Heart right ventricle (tissue), 16 donors: ENCODE measurements around the gene TMEM130. TPM values are rescaled to one million over a fixed set of nuclear protein-coding genes. Genes with fewer than 3 reads are reported as not detected.

Source experiments
- ATAC-seq, 8 donors: fragments of 200-7000 bp; cut with Tn5 transposase; one replicate each; pipeline ENCODE4 v1.9.1; 2020; ENCODE audit warnings: mild to moderate bottlenecking in 8 of 8, moderate library complexity in 8 of 8, moderate number of reproducible peaks in 1 of 8
- DNase-seq, 2 donors: peaks; one replicate each; pipeline ENCODE4 v3.0.0-alpha.2; 2020
- H3K27ac ChIP-seq, 10 donors: fragments of 200-600 bp; sonication (generic) in 2 of 10; one replicate each; pipeline versions ENCODE4 v1.5.0 to v1.8.0; 2020 to 2022; ENCODE audit warnings: mild to moderate bottlenecking in 3 of 10
- H3K27me3 ChIP-seq, 7 donors: fragments of 200-600 bp; one replicate each; pipeline ENCODE4 v1.8.0; 2021 to 2022; ENCODE audit warnings: mild to moderate bottlenecking in 2 of 7
- H3K36me3 ChIP-seq, 9 donors: fragments of 200-600 bp; sonication (generic) in 1 of 9; one replicate each; pipeline versions ENCODE4 v1.5.0 to v1.8.0; 2020 to 2022; ENCODE audit warnings: mild to moderate bottlenecking in 2 of 9
- H3K4me1 ChIP-seq, 9 donors: fragments of 200-600 bp; sonication (generic) in 1 of 9; one replicate each; pipeline versions ENCODE4 v1.5.0 to v1.8.0; 2020 to 2022; ENCODE audit warnings: mild to moderate bottlenecking in 4 of 9
- H3K4me3 ChIP-seq, 10 donors: fragments of 200-600 bp; sonication (generic) in 2 of 10; one replicate each; pipeline versions ENCODE4 v1.5.0 to v1.8.0; 2020 to 2022; ENCODE audit warnings: mild to moderate bottlenecking in 7 of 10, moderate library complexity in 2 of 10
- H3K9me3 ChIP-seq, 11 donors: fragments of 200-600 bp in 10 of 11; sonication (generic) in 2 of 11; one replicate each; pipeline versions ENCODE4 v1.5.0 to v1.8.0; 2013 to 2022; ENCODE audit warnings: mild to moderate bottlenecking in 2 of 11, control low read depth in 1 of 11, moderate library complexity in 1 of 11
- CTCF ChIP-seq, 9 donors: fragments of 200-600 bp; sonication (generic) in 2 of 9; IDR thresholded peaks; one replicate each; pipeline versions ENCODE4 v1.5.0 to v1.8.0; 2021 to 2022; ENCODE audit warnings: antibody characterized with exemption in 9 of 9, mild to moderate bottlenecking in 5 of 9, moderate library complexity in 1 of 9
- WGBS, 2 donors: extraction: QIAGEN DNeasy Blood & Tissue Kit; methylation state at CpG; one replicate each; pipeline ENCODE4 v1.1.7; 2013; ENCODE audit warnings: inconsistent platforms in 1 of 2; 5-methylcytosine and 5-hydroxymethylcytosine counted together
- intact Hi-C, 10 donors: fragments of 100-400 bp; cut with DNase I; formaldehyde crosslinking; loops; one replicate each; pipeline versions ENCODE4 v1.11.1 to v1.14.2; 2022
- polyA plus RNA-seq, 2 donors: library from polyadenylated mRNA; stranded (reverse); fragments of 200-250 nt; gene quantifications; one replicate each; pipeline ENCODE4 v1.2.3, GENCODE V29; 2013
- total RNA-seq, 10 donors: library from RNA; stranded (reverse); fragmentation: NEBNext Ultra II Directional in 3 of 10; extraction: Animal tissue kit (Norgen Biotek cat#: 25700) in 3 of 10; gene quantifications; one replicate each; pipeline versions ENCODE4 v1.2.1 to v1.2.4, GENCODE V29; 2021 to 2023
- donor health status: Arrhythmogenic right ventricular cardiomyopathy.
- donor health status: ischemic (EF 13 %, LVEDD 7.1; RV severe dilation, severe dysfunction).
- donor health status: healthy with polysubstance abuse.
- donor health status: DM: no; HTN: yes; CAD: no.
- donor health status: DM: no; HTN: no; CAD: no.
- donor health status: ischemic (EF 25% LVEDD 6.9; RV normal size, moderate dysfunction).
- donor health status: ischemic (EF 25% LVEDD 5.7; RV mildly dilated, moderate dysfunction).
- donor health status: healthy.
- donor health status: DM: yes; HTN: yes; CAD: no.
- donor health status: Ischemic cardiomyopathy.
- donor health status: ischemic (EF 35%, LVEDD 5.7; RV mildly dilated, moderate dysfunction).
- donor health status: nonischemic (EF 11% LVEDD 7.7; RV severe dilation, severe dysfunction).
- donor health status: DM: yes; HTN: yes; CAD: no.
- donor health status: PGD.
- donor health status: ischemic (EF 29% LVEDD 5.4; RV normal size, mild dysfunction).
- donor health status: nonischemic (EF 23%, LVEDD 6.1; RV moderate dilation, normal function).

Gene TMEM130
- total and polyA plus RNA-seq, 12 donors: 0.12 to 1.5 (median 0.25) TPM; not detected in 8

GRCh38 chr7:98862203-98862602 is 7.6 kb downstream of the TMEM130 start:
- no peaks in the 10 kb centered on the region for H3K9me3 ChIP-seq

GRCh38 chr7:98860071-98860470 is 9.7 kb downstream of the TMEM130 start:
- intact Hi-C loops: no loop called here
- DNase-seq: no peak
- TF ChIP-seq CTCF (IDR thresholded peaks at IDR 0.05): no peak
- peaks cover 0 to 15% (median 10%) of the 10 kb centered on the region in 7 donors for H3K27me3 ChIP-seq
- H3K4me3 ChIP-seq: no peak overlapping the region
- no peak overlapping the region for H3K27ac ChIP-seq
- H3K36me3 ChIP-seq: no peaks in the 10 kb centered on the region
- no peak for ATAC-seq
- WGBS, 2 donors: 62 to 66% methylated on average over 12 of the region's 12 CpGs
- no peaks in the 10 kb centered on the region for H3K9me3 ChIP-seq
- H3K4me1 ChIP-seq: no peaks in the 10 kb centered on the region

More at GRCh38 chr7:98862203-98862602, 7.6 kb downstream of the TMEM130 start:
- DNase-seq (no peak), ATAC-seq (no peak)
- 79 to 90% methylated on average over 4 of the region's 4 CpGs for WGBS, 2 donors
- TF ChIP-seq CTCF (IDR thresholded peaks at IDR 0.05): no peak
- no peak overlapping the region for H3K27ac ChIP-seq
- peaks cover 0 to 18% (median 9%) of the 10 kb centered on the region in 7 donors for H3K27me3 ChIP-seq
- no peaks in the 10 kb centered on the region for H3K36me3 ChIP-seq
- peaks cover 0 to 4% (median 0%) of the 10 kb centered on the region in 9 donors for H3K4me1 ChIP-seq
- H3K4me3 ChIP-seq: no peak overlapping the region
- intact Hi-C loops: no loop called here

- intact Hi-C loops: no loop called here
- no peak for TF ChIP-seq CTCF (IDR thresholded peaks at IDR 0.05)
- 75 to 76% methylated on average over 24 of the region's 24 CpGs for WGBS, 2 donors
- peak in 2 of 8 donors; percentile 8 to 37 for ATAC-seq
- Histone ChIP-seq H3K27me3 (peaks cover 0 to 27% (median 9%) of the 10 kb centered on the region in 7 donors), H3K9me3 (no peaks in the 10 kb centered on the region), H3K27ac (no peak overlapping the region), H3K4me1 (no peaks in the 10 kb centered on the region), H3K36me3 (no peaks in the 10 kb centered on the region), H3K4me3 (no peak overlapping the region)
- no peak for DNase-seq
Measured at GRCh38 chr7:98855610-98856422, 14.0 kb downstream of the TMEM130 start.

GRCh38 chr7:98852826-98853225 is 17.0 kb downstream of the TMEM130 start:
- Histone ChIP-seq H3K9me3 (peaks cover 0 to 21% (median 5%) of the 10 kb centered on the region in 11 donors), H3K27ac (no peak overlapping the region), H3K27me3 (peaks cover 0 to 23% (median 0%) of the 10 kb centered on the region in 7 donors), H3K36me3 (no peaks in the 10 kb centered on the region), H3K4me3 (no peak overlapping the region), H3K4me1 (no peaks in the 10 kb centered on the region)
- ATAC-seq: no peak
- no peak for TF ChIP-seq CTCF (IDR thresholded peaks at IDR 0.05)
- intact Hi-C loops: no loop called here
- DNase-seq: no peak
- 58 to 64% methylated on average over 4 of the region's 4 CpGs for WGBS, 2 donors
